HUES6 (cell line): Measurements from ENCODE around the gene ARRB1.

ENCODE experiments used
- H3K27ac ChIP-seq: 2 replicates; pipeline ENCODE4 v1.7.0; 2013; ENCODE audit warnings: low read depth, mild to moderate bottlenecking, low read length, inconsistent platforms
- H3K27me3 ChIP-seq: 2 replicates; pipeline ENCODE4 v1.6.1; 2013; ENCODE audit warnings: low read length; ENCODE audit not compliant: control insufficient read depth, insufficient read depth
- H3K36me3 ChIP-seq: 2 replicates; pipeline ENCODE4 v1.6.1; 2013; ENCODE audit warnings: low read length; ENCODE audit not compliant: control insufficient read depth, insufficient read depth
- H3K4me1 ChIP-seq: 2 replicates; pipeline ENCODE4 v1.6.1; 2013; ENCODE audit warnings: low read length; ENCODE audit not compliant: control insufficient read depth, insufficient read depth
- H3K4me3 ChIP-seq: 2 replicates; pipeline ENCODE4 v1.5.1; 2013; ENCODE audit warnings: low read depth, low read length
- H3K9ac ChIP-seq: one replicate; pipeline ENCODE4 v1.6.1; 2013; ENCODE audit warnings: mild to moderate bottlenecking, low read length
- H3K9me3 ChIP-seq: 2 replicates; pipeline ENCODE4 v1.6.1; 2013; ENCODE audit warnings: low read depth, low read length; ENCODE audit not compliant: control insufficient read depth, insufficient read depth

ARRB1 gene

GRCh38 chr11:75246671-75247350 is 104.7 kb downstream of the ARRB1 start:
- Histone ChIP-seq H3K27me3 (peaks cover 53% of the 10 kb centered on the region), H3K4me3 (no peak overlapping the region), H3K9ac (no peak overlapping the region), H3K27ac (no peak overlapping the region), H3K9me3 (no peaks in the 10 kb centered on the region), H3K36me3 (no peaks in the 10 kb centered on the region), H3K4me1 (0 out of 2 replicates have a peak, but pooled peaks cover 3% of the 10 kb centered on the region)

- H3K4me3 ChIP-seq = no peak overlapping the region
- no peaks in the 10 kb centered on the region for H3K9me3 ChIP-seq
- H3K9ac ChIP-seq = no peak overlapping the region
- H3K27me3 ChIP-seq = peaks cover 59% of the 10 kb centered on the region
- H3K36me3 ChIP-seq = no peaks in the 10 kb centered on the region
- H3K4me1 ChIP-seq = 0 out of 2 replicates have a peak, but pooled peaks cover 3% of the 10 kb centered on the region
- no peak overlapping the region for H3K27ac ChIP-seq
Observed at GRCh38 chr11:75246006-75246670, 105.3 kb downstream of the ARRB1 start.

- Histone ChIP-seq H3K4me3 (no peak overlapping the region), H3K27ac (no peak overlapping the region), H3K4me1 (0 out of 2 replicates have a peak, but pooled peaks cover 3% of the 10 kb centered on the region), H3K9me3 (no peaks in the 10 kb centered on the region), H3K9ac (no peak overlapping the region), H3K36me3 (no peaks in the 10 kb centered on the region), H3K27me3 (peaks cover 65% of the 10 kb centered on the region)
Observed at GRCh38 chr11:75245356-75246005, 106.0 kb downstream of the ARRB1 start.

- Histone ChIP-seq H3K27me3 (peaks cover 70% of the 10 kb centered on the region), H3K27ac (no peak overlapping the region), H3K9me3 (no peaks in the 10 kb centered on the region), H3K4me3 (no peak overlapping the region), H3K36me3 (no peaks in the 10 kb centered on the region), H3K4me1 (peaks cover 13% of the 10 kb centered on the region), H3K9ac (no peak overlapping the region)
Observed at GRCh38 chr11:75244052-75244814, 107.2 kb downstream of the ARRB1 start.

- Histone ChIP-seq H3K9me3 (no peaks in the 10 kb centered on the region), H3K36me3 (no peaks in the 10 kb centered on the region; the same call in 1 of the 2 replicates), H3K4me3 (no peak overlapping the region), H3K4me1 (peaks cover 12% of the 10 kb centered on the region), H3K27me3 (peaks cover 83% of the 10 kb centered on the region), H3K9ac (no peak overlapping the region), H3K27ac (no peak overlapping the region)
Observed at GRCh38 chr11:75242722-75243600, 108.5 kb downstream of the ARRB1 start.

- H3K36me3 ChIP-seq = no peaks in the 10 kb centered on the region; the same call in 1 of the 2 replicates
- H3K9me3 ChIP-seq = no peaks in the 10 kb centered on the region
- peaks cover 12% of the 10 kb centered on the region for H3K4me1 ChIP-seq
- H3K27me3 ChIP-seq = peaks cover 92% of the 10 kb centered on the region
- no peak overlapping the region for H3K9ac ChIP-seq
- no peak overlapping the region for H3K27ac ChIP-seq
- H3K4me3 ChIP-seq = peak overlapping the region; percentile 70
Observed at GRCh38 chr11:75241906-75242644, 109.4 kb downstream of the ARRB1 start.

GRCh38 chr11:75241036-75241905 is 110.2 kb downstream of the ARRB1 start:
- Histone ChIP-seq H3K27me3 (peaks cover 94% of the 10 kb centered on the region), H3K27ac (no peak overlapping the region), H3K9me3 (no peaks in the 10 kb centered on the region), H3K4me3 (peak overlapping the region; percentile 70), H3K9ac (peak overlapping the region; percentile 69), H3K36me3 (no peaks in the 10 kb centered on the region; the same call in 1 of the 2 replicates), H3K4me1 (peaks cover 12% of the 10 kb centered on the region)

- Histone ChIP-seq H3K4me3 (peak within 1 kb of the TSS; percentile 70), H3K4me1 (peaks cover 12% of the 10 kb centered on the region), H3K36me3 (no peaks in the 10 kb centered on the region; the same call in 1 of the 2 replicates), H3K9me3 (no peaks in the 10 kb centered on the region), H3K27me3 (peaks cover 86% of the 10 kb centered on the region), H3K27ac (no peak within 1 kb of the TSS), H3K9ac (peak within 1 kb of the TSS; percentile 69)
Observed at GRCh38 chr11:75240311-75241035, 111.0 kb downstream of the ARRB1 start, which contains the start of gene TPBGL. Gene TPBGL, plus strand, starts transcription at chr11:75240774. Its CDS starts 276 bp downstream, at chr11:75241050.
